Right atrium auricular region (tissue), 2 donors: ENCODE measurements around the gene TSC22D1. TPM values are rescaled to one million over a fixed set of nuclear protein-coding genes. Genes with fewer than 3 reads are reported as not detected.

ENCODE experiments used
- DNase-seq: peaks from one replicate; pipeline ENCODE4 v3.0.0-alpha.2; 2019; ENCODE audit warnings: low spot score
- H3K27ac ChIP-seq, 2 donors: fragments of 200-600 bp; sonication (generic); 1 replicate in 1 of 2; 2 replicates in 1 of 2; pipeline ENCODE4 v1.5.1; 2016 to 2019
- H3K27me3 ChIP-seq, 2 donors: fragments of 200-600 bp; sonication (generic); one replicate each; pipeline versions ENCODE4 v1.5.1 to v1.6.0; 2017 to 2019
- H3K36me3 ChIP-seq: fragments of 200-600 bp; sonication (generic); one replicate; pipeline ENCODE4 v1.5.1; 2016
- H3K4me1 ChIP-seq, 2 donors: fragments of 200-600 bp; sonication (generic); one replicate each; pipeline versions ENCODE4 v1.5.1 to v1.6.0; 2017 to 2019
- H3K4me3 ChIP-seq, 2 donors: fragments of 200-600 bp; sonication (generic); 1 replicate in 1 of 2; 2 replicates in 1 of 2; pipeline ENCODE4 v1.5.1; 2017 to 2019; ENCODE audit warnings: mild to moderate bottlenecking in 1 of 2, moderate library complexity in 1 of 2
- H3K9me3 ChIP-seq, 2 donors: fragments of 200-600 bp; sonication (generic); one replicate each; pipeline ENCODE4 v1.5.1; 2019
- total RNA-seq, 2 donors: library from RNA; depleted of rRNA; stranded (reverse); fragments of >200 nt; gene quantifications; one replicate each; pipeline ENCODE4 v1.1.0, GENCODE V29; 2016
- TF ChIP-seq, protein P1 (sequence below), 2 donors: fragments of 200-600 bp; sonication (generic); IDR thresholded peaks; one replicate each; pipeline ENCODE4 v1.5.1; 2019; ENCODE audit warnings: antibody characterized with exemption in 2 of 2

Gene TSC22D1
- total RNA-seq, 2 donors from 2014 or later = 110 to 159 TPM

DNA sequence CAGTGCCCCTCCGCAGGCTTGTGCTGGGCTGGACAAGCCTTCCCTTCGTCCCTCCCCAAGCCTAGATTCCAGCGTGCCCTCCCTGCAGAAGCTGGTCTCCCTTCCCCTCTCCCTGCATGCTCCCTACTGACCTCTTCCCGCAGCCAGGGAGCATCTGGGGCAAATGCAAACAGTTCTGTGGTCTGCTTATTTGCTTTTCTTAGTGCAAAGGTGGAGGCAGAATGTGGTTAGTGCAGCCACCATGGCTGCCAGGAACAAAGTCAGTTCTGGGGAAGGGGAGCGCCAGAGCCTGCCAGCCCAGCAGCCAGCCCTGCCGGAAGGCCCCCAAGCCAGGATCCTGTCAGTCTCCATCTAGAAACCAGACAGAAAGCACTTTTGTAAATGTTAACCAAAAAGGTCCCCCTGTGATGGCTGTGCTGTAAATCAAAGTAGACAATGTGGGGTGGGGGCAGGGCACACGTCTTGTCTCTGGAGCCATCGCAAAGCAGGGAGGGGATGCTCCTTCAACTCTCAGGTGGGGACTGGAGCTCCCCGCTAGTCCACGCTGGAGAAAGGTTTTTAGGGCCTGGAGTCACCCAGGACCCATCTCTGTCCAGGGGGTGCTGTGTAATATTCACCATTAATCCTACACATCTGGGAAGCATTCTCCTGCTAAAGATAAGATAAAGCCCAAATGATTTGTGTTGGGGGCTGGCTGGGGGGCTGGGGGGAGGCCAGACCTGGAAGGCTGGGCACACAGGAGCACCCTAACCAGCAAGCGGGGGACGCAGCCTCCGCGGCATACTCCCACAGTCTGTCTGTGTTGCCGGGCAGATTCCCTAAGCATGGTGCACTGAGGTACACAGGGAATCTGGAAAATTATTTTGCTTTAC is 171.6 kb downstream of the TSC22D1 start:
- Histone ChIP-seq H3K4me1 (peaks cover 0 to 7% of the 10 kb centered on the region in 2 donors), H3K27me3 (no peaks in the 10 kb centered on the region), H3K9me3 (no peaks in the 10 kb centered on the region), H3K36me3 (no peaks in the 10 kb centered on the region), H3K4me3 (no peak overlapping the region), H3K27ac (no peak overlapping the region)
- TF ChIP-seq, protein P1, sequence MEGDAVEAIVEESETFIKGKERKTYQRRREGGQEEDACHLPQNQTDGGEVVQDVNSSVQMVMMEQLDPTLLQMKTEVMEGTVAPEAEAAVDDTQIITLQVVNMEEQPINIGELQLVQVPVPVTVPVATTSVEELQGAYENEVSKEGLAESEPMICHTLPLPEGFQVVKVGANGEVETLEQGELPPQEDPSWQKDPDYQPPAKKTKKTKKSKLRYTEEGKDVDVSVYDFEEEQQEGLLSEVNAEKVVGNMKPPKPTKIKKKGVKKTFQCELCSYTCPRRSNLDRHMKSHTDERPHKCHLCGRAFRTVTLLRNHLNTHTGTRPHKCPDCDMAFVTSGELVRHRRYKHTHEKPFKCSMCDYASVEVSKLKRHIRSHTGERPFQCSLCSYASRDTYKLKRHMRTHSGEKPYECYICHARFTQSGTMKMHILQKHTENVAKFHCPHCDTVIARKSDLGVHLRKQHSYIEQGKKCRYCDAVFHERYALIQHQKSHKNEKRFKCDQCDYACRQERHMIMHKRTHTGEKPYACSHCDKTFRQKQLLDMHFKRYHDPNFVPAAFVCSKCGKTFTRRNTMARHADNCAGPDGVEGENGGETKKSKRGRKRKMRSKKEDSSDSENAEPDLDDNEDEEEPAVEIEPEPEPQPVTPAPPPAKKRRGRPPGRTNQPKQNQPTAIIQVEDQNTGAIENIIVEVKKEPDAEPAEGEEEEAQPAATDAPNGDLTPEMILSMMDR (IDR thresholded peaks at IDR 0.05) = no peak
- no peak for DNase-seq

DNA sequence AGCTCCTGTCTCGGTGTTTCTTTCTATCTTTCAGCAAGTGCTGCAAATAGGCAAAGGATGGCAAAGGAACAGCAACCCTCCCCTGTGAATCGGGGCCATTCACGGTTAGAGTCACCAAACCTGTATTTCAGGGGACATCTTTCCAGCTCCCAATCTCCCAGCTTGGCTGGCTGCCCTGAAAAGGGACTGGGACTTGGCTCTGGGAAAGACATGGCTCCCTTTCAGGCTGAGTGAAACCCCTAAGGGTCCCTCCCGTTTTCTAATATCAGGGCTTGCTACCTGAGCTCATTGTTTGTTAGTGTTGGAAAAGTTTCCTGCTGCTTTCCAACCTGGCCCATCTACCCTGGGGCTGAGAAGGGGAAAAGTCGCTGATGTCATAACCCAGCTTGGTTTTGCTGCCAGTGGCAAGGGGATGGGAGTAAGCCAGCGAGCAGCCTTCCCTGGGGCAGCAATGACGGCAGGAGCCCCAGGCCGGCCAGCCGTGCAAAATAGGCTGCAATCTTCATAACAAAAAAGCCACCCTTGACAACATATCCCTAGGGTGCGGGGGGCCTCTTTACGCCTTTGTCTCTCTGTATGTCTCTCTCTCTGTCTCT is 172.6 kb downstream of the TSC22D1 start:
- H3K4me1 ChIP-seq = peaks cover 0 to 7% of the 10 kb centered on the region in 2 donors
- H3K9me3 ChIP-seq = no peaks in the 10 kb centered on the region
- no peak overlapping the region for H3K27ac ChIP-seq
- no peak overlapping the region for H3K4me3 ChIP-seq
- no peaks in the 10 kb centered on the region for H3K27me3 ChIP-seq
- no peaks in the 10 kb centered on the region for H3K36me3 ChIP-seq
- TF ChIP-seq, protein P1 (IDR thresholded peaks at IDR 0.05) = no peak
- no peak for DNase-seq

GRCh38 chr13:44402899-44403445 is 173.2 kb downstream of the TSC22D1 start:
- peaks cover 0 to 9% of the 10 kb centered on the region in 2 donors for H3K4me1 ChIP-seq
- H3K9me3 ChIP-seq = no peaks in the 10 kb centered on the region
- DNase-seq = no peak
- H3K27me3 ChIP-seq = no peaks in the 10 kb centered on the region
- no peak overlapping the region for H3K27ac ChIP-seq
- no peaks in the 10 kb centered on the region for H3K36me3 ChIP-seq
- H3K4me3 ChIP-seq = no peak overlapping the region
- TF ChIP-seq, protein P1 (IDR thresholded peaks at IDR 0.05) = no peak

- Histone ChIP-seq H3K36me3 (no peaks in the 10 kb centered on the region), H3K9me3 (no peaks in the 10 kb centered on the region), H3K27me3 (no peaks in the 10 kb centered on the region), H3K27ac (no peak overlapping the region), H3K4me3 (no peak overlapping the region), H3K4me1 (peaks cover 0 to 23% of the 10 kb centered on the region in 2 donors)
- TF ChIP-seq, protein P1 (IDR thresholded peaks at IDR 0.05) = no peak
- DNase-seq = no peak
Measured at GRCh38 chr13:44401577-44401976, 174.6 kb downstream of the TSC22D1 start.

DNA sequence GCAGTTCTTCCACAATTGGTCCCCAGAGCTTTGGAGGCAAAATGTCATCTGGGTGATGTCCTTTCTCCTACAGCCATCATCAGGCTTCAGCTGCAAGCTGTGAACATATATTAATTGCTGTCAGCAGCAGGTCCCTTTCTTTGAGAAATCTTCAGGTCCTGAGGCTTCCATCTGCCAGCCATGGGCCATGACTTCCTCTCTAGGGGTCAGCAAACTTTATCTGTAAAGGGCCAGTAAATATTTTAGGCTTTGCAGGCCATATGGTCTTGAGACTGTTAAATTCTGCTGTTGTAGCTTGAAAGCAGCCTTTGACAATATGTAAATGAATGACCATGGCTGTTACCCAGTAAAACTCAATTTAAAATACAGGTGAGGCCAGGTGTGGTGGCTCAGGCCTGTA is 175.4 kb downstream of the TSC22D1 start:
- H3K27ac ChIP-seq = no peak overlapping the region

More for the DNA sequence above, 175.4 kb downstream of the TSC22D1 start:
- no peak for DNase-seq
- Histone ChIP-seq H3K36me3 (no peaks in the 10 kb centered on the region), H3K9me3 (no peaks in the 10 kb centered on the region), H3K4me1 (peaks cover 0 to 25% of the 10 kb centered on the region in 2 donors), H3K27me3 (no peaks in the 10 kb centered on the region), H3K4me3 (no peak overlapping the region)
- TF ChIP-seq, protein P1 (IDR thresholded peaks at IDR 0.05) = no peak
